ENCODE results near the gene CDC42.
"Not testable (repeated sequence)": the region's sequence is repeated elsewhere in the genome, so short reads cannot be mapped to it uniquely, and the experiment has no call there.

The CDC42 gene

GRCh38 chr1:22052115-22053016, at the start of gene CDC42:
Gene CDC42 (plus strand): TSS chr1:22052709. CDS start chr1:22078479, 25,770 bp downstream.
- intact Hi-C loops (cut with DNase I), result loop anchor here (1.0 kb wide), 1 partner anchor 27 kb away; no protein-coding TSS in a partner anchor

GRCh38 chr1:22002875-22003274, 49.6 kb upstream of the CDC42 start:
- intact Hi-C loops (cut with DNase I), result not testable (repeated sequence)
- DNase-seq, result peak in 1 of 10 donors; percentile 28

More at GRCh38 chr1:22052115-22053016, at the start of gene CDC42:
- peak; percentile 96 to 100 (median 97) for DNase-seq

- DNase-seq, result peak in 1 of 10 donors; percentile 8
- intact Hi-C loops (cut with DNase I), result not testable (repeated sequence)
Observed at GRCh38 chr1:22003959-22004358, 48.5 kb upstream of the CDC42 start.

GRCh38 chr1:22005261-22006149, 47.0 kb upstream of the CDC42 start:
- intact Hi-C loops (cut with DNase I), result not testable (repeated sequence)
- DNase-seq, result peak in 3 of 10 donors; percentile 29 to 83 (median 31)

- intact Hi-C loops (cut with DNase I), result not testable (repeated sequence)
- peak in 1 of 10 donors; percentile 66 for DNase-seq
Observed at GRCh38 chr1:22006736-22007135, 45.8 kb upstream of the CDC42 start.

- peak in 1 of 10 donors; percentile 42 for DNase-seq
- intact Hi-C loops (cut with DNase I), result not testable (repeated sequence)
Observed at GRCh38 chr1:22007262-22007661, 45.2 kb upstream of the CDC42 start.

GRCh38 chr1:22009566-22009965, 42.9 kb upstream of the CDC42 start:
- DNase-seq; intact Hi-C loops (cut with DNase I): not testable (repeated sequence)

- intact Hi-C loops (cut with DNase I); DNase-seq: not testable (repeated sequence)
Observed at GRCh38 chr1:22012752-22013151, 39.8 kb upstream of the CDC42 start.

GRCh38 chr1:22014575-22015206, 37.8 kb upstream of the CDC42 start:
- DNase-seq; intact Hi-C loops (cut with DNase I): not testable (repeated sequence)

- peak in 2 of 10 donors; percentile 24 to 39 for DNase-seq
- intact Hi-C loops (cut with DNase I), result no loop called here
Observed at GRCh38 chr1:22018583-22019559, 33.6 kb upstream of the CDC42 start.

- peak in 2 of 10 donors; percentile 16 to 31 for DNase-seq
- intact Hi-C loops (cut with DNase I), result no loop called here
Observed at GRCh38 chr1:22021061-22021460, 31.4 kb upstream of the CDC42 start.

- intact Hi-C loops (cut with DNase I), result loop anchor here (1.0 kb wide), 1 partner anchor 28 kb away; the partner anchor contains the start of gene CDC42
- DNase-seq, result peak; percentile 18 to 92 (median 46)
Observed at GRCh38 chr1:22024485-22025367, 27.8 kb upstream of the CDC42 start.

GRCh38 chr1:22025368-22026155, 26.9 kb upstream of the CDC42 start:
- intact Hi-C loops (cut with DNase I), result loop anchor here (1.0 kb wide), 1 partner anchor 27 kb away; the partner anchor contains the start of gene CDC42
- DNase-seq, result peak; percentile 68 to 98 (median 87)

GRCh38 chr1:22026924-22027289, 25.6 kb upstream of the CDC42 start:
- intact Hi-C loops (cut with DNase I), result no loop called here
- no peak for DNase-seq

- intact Hi-C loops (cut with DNase I), result no loop called here
- DNase-seq, result no peak
Observed at GRCh38 chr1:22030057-22030456, 22.5 kb upstream of the CDC42 start.

GRCh38 chr1:22030473-22030872, 22.0 kb upstream of the CDC42 start:
- DNase-seq, result peak in 2 of 10 donors; percentile 22 to 24
- intact Hi-C loops (cut with DNase I), result no loop called here

Measured in posterior cingulate gyrus (tissue), 11 donors.